Ramos (cell line): Measurements from ENCODE around the gene KCNA10.

Source experiments
- in situ Hi-C: fragments of 300-500 bp; cut with MboI; formaldehyde crosslinking; loops from one replicate; pipeline ENCODE4 v1.14.3; 2022; ENCODE audit warnings: low sequenced_read_pairs; ENCODE audit not compliant: unreplicated experiment

KCNA10 gene

DNA sequence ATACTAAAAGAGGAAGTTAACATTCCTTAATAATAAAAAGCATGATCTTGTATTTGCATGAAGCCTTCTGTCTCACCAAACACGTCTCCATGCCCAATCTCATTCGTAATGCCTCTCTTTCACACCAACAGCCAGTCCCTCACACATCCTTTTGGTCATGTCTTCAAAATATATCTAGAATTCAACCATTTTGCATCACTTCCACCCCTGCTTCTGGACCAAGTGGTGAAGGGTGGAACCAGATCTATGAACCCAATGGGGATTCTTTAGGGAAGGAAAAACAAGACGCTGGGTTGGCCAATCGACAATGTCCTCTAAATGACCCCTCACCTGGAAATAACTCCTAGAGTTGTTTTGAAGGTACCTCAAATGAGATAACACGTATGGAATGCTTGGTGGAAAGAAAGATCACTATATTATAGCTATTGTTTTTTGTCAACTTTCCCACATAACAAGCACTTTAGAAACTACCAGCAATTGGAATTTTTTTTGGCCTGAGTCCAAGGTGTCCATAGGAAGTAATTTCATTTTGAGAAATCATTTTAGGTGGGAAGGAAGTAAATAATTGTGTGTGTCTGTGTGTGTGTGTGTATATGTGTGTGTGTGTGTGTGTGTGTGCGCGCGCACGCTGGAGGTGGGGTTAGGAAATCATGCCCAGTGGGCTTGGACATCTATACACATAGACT lies at the start of gene KCNA10:
Gene KCNA10 (minus strand): TSS at position 51 of the 686 bp plus-strand sequence. CDS start 388 bp downstream, outside the sequence.
- in situ Hi-C loops, result loop anchor here (10.0 kb wide), 1 partner anchor 476 kb away; no protein-coding TSS in a partner anchor

DNA sequence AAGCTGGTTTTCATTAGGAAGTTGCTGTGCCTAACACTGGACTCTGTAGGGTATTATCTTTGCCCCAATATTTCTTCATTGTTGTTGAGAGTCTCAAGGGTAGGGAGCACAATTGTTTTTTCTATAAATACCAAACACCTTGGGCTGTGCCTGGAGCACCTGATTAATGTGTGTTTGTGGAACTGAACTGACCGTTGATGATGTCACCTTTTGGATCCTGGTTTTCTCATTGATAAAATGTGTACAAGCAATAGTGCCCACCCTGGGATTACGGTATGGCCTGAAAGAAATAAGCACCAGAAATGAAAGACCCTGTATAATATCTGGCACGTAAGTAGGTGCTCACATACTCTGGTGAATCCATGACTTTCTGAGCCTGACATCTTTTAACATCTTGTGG lies 47.9 kb upstream of the KCNA10 start:
- in situ Hi-C loops, result no loop called here

DNA sequence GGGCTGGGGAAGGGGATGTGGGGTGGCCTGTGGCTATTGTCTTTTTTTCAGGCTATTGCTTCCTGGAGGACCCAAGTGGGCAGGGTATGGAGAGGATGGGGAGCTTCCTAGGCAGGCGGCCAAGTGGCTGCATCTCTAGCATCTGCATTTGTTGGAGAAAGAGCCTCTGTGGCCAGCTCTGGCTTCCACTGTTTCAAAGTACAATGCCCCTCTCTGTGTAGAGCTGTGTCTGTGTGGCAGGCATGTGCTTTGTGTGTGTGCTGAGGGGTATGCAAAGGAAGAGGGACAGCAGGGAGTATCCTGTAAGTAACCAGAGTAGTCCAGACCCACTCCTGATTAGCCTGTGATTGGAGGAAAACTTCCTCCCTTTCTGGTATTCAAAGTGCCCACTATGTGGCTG lies 46.6 kb upstream of the KCNA10 start:
- in situ Hi-C loops, result no loop called here

DNA sequence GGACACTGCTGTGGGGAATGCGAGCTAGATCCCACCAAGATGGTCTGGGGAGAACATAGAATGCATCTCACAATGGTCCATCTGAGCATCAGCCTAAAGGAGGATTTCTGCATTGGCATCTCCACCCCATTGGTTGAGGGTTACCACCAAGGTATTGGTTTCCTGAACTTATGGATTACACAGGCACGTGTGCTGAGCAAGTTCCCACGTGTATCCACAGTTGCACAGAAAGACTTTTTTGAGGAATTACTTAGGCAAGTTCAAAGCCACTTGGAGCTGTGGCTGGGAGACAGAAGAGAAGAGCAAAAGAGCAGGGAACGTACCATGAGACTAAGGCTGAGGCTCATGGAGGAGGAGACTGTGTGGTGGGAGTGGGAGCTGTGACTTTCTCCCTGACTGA lies 44.1 kb upstream of the KCNA10 start:
- in situ Hi-C loops, result no loop called here

DNA sequence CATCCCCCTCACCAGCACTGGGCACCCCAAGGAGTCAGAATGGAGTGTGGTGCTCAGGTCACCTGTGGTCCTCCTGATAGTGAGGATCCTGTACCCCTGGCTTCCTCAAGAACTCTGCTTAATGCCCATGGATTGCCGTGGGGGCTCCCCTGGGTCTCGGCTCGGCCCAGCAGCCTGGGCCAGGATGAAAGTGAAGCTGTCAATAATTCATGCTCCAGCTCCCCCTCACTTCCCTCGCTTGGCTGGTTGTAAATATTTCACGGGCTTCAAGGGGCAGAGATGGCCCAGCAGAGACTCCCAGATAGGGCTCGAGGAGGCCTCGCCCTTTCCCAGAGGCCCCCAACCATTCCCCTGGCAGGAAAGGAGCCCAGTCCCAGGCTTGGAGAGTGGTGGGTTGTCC lies 42.6 kb upstream of the KCNA10 start:
- in situ Hi-C loops, result no loop called here

DNA sequence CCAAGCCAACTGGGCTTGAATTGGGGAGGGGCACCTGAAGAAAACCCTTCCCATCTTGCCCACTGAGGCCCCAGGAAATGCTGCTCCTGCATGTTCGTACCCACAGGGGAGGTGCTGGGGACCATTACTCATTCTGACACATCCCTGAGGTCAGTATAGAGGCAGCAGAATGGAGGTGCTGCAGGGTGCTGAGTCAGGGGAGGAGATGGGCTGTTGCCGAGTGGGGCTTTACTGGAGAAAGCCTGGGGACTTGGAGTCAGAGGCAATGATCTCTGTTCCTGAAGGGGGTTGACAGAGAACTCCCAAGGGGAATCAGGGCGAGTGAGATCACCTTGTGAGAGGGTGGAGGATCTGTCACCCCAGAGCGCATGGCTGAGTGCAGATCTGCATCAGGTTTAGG lies 40.2 kb upstream of the KCNA10 start:
- in situ Hi-C loops, result no loop called here

DNA sequence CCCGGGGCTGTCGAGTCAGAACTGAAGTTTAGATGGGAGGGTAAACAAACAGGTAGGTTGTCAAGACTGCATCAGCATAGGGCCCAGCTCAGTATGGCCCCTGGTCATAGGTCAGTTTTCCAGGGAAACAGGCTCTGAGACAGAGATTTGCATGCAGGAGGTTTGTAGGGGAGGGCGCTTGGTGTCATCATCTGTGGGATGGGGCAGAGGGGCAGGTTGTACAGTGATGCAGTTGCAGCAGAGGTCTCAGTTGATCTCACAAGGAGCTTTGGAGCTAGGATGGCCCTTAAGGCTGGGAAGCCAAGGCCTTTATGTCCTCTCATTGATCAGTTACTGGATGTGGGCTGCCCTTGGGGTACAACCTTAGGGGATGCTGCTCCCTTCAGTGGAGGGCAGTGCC lies 38.5 kb upstream of the KCNA10 start:
- in situ Hi-C loops, result no loop called here

DNA sequence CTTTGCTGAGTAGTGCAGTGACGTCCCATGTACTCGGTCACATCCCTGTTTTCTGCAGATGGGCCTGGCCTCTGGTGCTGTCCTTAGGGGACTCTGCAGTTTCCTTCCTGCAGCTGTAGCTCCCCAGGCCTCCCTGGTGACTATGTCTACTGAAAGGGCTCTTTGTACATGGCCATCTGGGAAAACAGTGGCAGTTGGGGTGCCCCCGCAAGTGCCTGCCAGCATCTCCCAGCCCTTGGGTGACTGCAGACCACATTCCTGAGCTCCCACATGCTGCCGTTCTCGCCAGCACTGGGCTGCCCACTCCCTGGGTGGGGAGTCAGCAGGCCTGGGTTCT lies 37.5 kb upstream of the KCNA10 start:
- in situ Hi-C loops, result no loop called here

DNA sequence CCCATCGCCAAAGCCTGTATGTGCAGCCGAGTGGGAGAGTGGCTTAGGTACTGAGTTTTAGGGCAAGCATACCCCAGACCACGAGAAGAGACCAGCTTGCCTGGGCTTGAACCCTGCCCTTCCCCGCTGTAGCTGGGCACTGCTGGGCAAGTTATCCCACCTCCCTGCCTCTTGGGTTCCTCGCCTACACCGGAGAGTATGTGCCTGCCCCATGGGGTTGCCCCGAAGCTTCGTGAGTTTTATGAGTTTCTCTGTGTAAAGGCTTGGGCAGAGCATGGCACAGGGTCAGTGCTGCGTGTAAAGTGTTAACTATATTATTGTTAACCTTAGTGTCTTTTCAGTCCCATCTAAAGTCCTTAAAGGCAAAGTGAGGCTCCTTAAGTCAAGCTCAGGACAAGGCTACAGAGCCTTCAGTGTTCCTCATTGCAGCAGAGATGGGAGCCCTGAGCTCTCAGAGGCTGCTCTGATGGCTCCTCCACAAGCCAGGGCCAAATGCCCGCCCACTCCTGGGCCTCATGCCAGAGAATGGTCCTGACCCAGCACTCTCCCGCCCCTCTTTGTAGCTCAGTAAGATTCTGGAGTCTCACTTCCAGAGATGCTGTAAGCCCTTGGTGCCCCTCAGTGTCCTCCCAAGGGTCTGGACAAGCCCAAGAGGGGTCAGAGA lies 37.0 kb upstream of the KCNA10 start:
- in situ Hi-C loops, result no loop called here

DNA sequence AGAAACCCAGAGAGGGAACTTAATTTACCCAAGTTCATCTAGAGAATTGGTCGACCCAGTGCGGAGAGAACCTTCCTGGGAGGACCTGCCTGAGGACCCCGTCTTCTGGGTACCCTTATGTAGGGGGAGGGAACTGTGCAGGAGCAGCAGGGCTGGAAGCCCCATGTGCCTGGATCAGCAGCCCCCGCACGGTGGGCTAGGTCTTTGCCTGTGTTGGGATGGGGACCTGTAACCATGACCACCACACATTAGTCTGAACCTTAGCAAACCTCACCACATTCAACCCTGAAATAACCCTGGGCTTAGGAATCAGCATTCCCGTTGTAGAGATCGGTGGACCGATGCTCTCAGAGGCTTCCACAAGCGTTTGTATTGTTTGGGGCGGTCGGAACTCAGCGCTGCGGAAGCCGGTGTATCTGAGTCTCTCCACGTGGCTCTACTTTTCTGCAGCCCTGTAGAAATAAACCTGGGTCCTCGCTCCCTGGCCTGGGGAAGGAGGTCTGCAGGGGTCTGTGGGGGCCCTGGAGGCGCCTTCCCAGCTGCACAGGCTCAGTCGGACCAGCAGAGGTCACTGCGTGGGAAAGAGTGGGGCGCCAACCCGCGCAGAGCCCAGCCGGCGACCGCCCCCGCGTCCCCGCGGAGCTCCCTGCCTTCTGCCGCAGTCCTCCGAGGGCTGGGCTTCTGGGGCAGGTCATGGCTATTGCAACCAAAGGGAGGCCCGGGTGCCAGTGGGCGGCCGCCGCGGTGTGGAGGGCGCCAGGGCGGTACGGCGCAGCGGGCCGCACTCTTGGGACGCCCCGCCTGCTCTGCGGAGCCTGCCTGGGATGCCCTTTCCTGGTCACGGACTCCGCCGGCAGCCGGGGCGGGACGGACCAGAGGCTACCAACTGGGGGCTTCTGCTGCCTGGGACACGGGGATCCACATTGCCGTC lies 36.2 kb upstream of the KCNA10 start:
- in situ Hi-C loops, result no loop called here

DNA sequence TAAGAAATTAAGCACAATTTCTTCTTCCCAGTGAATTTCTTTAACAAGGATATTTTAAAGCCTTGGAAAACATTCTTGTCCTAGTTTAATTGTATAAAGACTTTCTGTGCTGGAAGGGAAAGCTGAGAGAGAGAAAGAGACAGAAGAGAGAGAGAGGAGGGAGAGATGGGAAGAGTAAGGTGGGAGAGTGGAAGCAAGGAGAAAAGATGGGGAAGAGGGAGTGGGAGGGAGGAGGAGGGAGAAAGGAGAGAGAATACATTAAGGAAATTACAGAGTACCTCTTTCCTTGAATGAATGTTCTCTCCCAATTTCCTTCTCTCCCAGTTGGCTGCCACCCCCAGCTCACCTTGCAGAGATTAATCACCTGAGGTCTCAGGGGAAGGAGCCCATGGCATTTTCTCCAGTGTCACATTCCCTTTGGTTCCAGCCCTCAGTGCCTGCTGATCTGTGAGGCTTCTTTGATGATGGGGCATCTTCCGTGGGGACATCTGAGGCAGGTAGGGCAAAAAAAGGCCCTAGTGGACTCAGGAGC lies 32.4 kb upstream of the KCNA10 start:
- in situ Hi-C loops, result no loop called here

DNA sequence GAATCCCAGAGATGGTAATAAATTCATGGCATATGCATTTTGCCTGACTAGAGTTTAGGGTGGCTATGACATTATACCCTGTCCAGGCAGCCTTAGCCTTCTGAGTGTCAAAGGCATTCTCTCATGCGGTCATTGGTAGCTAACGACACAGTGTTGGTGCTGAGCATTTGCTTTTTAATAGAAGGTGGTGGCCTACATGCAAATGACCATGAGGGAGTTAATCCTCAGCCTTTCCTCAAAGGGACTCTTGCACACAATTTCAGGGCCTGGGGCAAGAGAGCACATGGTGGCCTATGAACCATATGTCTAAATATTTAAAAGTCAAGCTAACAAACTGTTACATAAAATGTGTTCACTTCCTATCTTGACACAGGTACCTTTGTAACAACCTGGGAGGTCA lies 30.9 kb upstream of the KCNA10 start:
- in situ Hi-C loops, result no loop called here

DNA sequence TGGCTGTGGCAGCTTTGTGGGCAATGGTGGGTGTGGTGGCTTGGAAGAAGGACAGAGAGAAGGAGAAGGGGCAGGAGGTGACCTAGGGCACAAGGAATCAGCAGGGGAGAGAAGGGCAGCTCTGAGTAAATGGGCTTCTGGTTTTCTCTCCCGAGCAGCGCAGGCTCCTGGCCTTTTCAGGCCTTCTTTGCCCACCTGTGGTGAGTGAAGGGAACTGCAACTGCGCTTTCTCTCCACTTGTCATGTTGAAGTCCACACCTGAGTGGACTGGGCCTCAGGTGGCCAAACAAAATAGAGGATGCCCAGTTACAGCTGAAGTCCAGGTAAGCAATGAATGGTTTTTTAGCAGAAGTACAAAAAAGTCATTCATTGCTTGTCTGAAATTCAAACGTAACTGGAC lies 29.4 kb upstream of the KCNA10 start:
- in situ Hi-C loops, result no loop called here

DNA sequence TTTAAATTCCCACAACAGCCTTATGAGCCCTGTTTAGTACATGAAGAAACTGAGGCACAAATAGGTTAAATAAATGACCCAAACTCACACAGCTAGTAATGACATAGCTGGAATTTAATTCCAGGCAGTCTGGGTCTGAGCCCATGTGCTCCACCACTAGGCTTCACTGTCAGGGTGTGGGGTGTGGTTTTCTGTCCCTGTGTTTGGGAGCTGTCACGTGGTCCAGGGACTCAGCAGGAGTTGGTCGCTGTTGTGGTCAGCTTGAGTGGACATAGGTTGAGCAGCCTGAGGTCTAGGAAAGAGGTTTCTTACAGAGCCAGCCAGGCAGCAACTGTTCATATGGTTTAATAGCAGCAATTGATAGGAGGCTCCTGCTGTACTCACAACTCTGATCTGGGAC lies 28.0 kb upstream of the KCNA10 start:
- in situ Hi-C loops, result no loop called here

DNA sequence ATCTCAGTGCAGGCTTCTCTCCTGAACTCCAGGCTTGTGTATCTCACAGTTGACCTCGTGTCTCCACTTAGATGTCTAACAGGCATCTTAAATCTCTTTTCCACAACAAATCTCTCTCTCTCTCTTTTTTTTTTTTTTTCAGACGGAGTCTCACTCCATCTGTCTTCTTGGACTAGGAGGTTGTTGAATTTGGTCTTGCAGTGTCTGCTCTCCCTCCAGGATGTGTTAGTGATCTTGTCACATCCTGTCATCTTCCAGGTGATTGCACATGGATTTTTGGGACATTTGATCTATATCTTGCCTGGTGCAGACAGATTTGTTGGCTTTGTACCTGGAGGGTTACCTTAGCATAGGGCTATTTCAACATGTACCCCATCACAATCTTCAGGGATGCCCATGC lies 26.5 kb upstream of the KCNA10 start:
- in situ Hi-C loops, result no loop called here

DNA sequence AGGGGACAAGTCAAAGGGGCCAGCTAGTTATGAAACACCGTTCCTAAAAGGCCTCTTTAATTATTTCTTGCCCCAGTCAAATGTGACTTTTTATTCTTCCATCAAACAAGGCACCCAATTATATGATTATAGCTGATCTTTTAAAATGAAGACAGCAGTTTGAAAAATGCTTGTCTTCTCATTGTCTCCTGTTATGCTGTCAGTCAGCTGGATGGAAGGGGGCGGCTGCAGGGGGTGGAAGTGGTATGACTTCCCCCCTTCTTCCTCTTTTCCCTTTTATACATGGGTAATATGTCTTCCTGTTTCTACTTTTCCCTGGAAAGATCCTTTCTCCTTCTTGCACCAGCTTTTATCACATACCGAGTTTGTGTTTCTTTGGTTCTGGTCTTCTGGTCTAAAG lies 25.8 kb upstream of the KCNA10 start:
- in situ Hi-C loops, result no loop called here

DNA sequence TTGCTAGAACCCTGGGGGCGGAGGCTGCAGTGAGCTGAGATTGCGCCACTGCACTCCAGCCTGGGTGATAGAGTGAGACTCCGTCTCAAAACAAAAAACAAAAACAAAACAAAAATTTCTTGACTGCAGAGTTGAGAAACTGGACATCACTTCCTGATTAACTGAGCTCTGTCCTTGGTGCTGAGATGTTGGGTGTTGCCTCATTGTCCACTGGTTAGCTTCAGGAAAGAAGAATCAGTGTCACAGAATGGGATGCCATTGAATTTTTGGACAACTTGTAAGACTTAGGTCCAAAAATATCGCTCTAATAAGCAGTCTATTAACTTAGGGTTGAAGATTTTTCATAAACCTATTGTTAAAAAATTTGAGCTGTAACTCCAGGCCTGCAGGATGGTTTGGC lies 23.8 kb upstream of the KCNA10 start:
- in situ Hi-C loops, result no loop called here

DNA sequence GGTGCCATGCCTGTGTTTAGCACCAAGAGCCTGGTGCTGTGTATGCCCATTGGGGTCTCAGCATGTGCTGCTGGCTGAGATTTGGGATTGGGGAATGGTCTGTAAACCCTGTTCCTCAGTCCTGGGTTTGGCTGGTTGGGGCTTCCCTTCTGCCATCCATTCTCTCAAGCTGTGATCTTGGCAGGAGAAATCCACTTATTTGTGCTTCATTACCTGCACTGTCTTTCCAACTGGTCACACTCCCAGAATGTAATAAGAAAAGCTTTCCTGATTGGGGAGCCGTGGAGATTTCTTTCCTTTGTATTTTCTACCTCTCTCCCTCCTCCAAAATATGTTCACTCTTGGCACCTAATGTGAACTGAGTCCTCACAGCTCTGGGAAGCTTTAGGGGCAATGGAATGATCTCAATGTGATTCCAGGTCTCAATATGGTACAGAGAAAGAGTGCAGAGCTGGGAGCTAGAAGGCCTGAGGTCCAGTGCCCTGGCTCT lies 23.0 kb upstream of the KCNA10 start:
- in situ Hi-C loops, result no loop called here

DNA sequence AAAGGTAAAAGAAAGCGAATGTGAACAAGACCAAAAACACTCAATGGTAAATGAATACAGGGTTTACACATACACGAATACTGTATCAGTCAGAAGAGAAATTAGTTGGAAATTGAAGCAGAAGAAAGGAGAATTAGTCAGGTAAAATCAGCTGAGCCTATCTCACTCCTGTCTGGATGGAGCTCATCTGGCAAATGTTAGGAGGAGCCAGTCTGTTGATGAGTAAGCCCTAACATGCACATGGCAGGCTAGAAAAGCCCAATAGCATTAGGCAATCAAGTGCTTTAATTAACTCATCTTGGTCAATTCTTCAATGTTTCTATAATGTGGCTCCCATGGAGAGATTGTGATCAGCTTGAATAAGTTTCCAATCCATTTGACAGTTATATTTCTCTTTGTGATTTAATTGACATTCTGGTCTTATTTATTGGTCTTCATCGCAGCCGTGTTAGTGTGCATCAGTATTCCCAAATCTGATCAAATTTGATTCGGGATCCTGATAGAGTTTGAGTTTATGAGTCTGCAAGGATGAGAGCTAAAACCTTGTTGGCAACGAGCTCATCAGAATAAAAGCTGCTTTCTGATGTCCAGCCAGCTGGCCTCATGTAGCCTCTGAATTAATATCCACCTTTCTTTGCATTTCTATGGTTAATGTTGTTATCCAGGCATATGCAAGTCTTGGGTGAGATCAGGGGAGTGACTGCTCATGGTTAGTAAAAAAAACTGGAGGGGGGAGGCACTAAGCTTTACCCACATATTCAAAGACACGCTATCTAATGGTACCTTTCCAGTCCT lies 22.1 kb upstream of the KCNA10 start:
- in situ Hi-C loops, result no loop called here

DNA sequence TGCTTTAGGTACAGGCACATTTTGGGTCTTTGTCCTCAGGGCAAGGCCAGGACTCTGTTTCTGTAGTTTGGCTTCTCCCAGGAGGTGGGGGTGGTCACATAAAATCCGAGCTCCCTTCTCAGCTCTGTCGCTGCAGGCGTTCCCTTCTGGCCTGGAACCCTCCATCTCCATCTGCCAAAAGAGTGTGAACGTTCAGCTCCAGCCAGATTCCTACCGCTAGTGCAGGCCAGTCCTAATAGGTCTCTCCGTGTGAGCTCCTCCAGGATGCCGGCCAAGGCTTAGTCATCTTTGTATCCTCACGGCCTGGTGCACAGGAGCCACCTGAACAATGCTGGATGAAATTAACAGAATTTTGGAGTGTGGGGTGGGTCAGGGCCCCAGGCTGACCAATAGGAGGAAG lies 19.9 kb upstream of the KCNA10 start:
- in situ Hi-C loops, result loop anchor here (5.0 kb wide), 1 partner anchor 73 kb away; no protein-coding TSS in a partner anchor
